Thyroid gland (tissue), 4 donors: ENCODE results near the gene SDSL.

Experiments
- CTCF ChIP-seq, 6 experiments: fragments of 200-600 bp in 3 of 6; fragments of 450-650 bp in 3 of 6; sonication (generic) in 3 of 6; IDR thresholded peaks; one replicate each; pipeline ENCODE4 v1.5.1; 2016 to 2019; ENCODE audit warnings: antibody characterized with exemption in 6 of 6, mild to moderate bottlenecking in 2 of 6, inconsistent platforms in 1 of 6, moderate library complexity in 1 of 6
- POLR2A ChIP-seq, 2 donors: fragments of 450-650 bp; IDR thresholded peaks; one replicate each; pipeline ENCODE4 v1.6.1; 2017; ENCODE audit warnings: antibody characterized with exemption in 2 of 2, mild to moderate bottlenecking in 2 of 2, moderate library complexity in 1 of 2

- TF ChIP-seq CTCF (IDR thresholded peaks at IDR 0.05) (no peak), POLR2A (IDR thresholded peaks at IDR 0.05) (no peak)
Measured at GRCh38 chr12:113396828-113397496, 25.2 kb upstream of the SDSL start.
